Esophagus squamous epithelium (tissue), 4 donors: ENCODE measurements around the gene CYBC1.
"Not testable (repeated sequence)": the region's sequence is repeated elsewhere in the genome, so short reads cannot be mapped to it uniquely, and the experiment has no call there.

Source experiments
- POLR2A ChIP-seq, 4 donors: fragments of 450-650 bp; IDR thresholded peaks; one replicate each; pipeline ENCODE4 v1.6.1; 2017; ENCODE audit warnings: antibody characterized with exemption in 4 of 4, mild to moderate bottlenecking in 4 of 4, moderate library complexity in 3 of 4
- TF ChIP-seq, protein P1 (sequence below), 6 experiments: fragments of 450-650 bp in 4 of 6; fragments of 200-600 bp in 2 of 6; sonication (generic) in 2 of 6; IDR thresholded peaks; one replicate each; pipeline ENCODE4 v1.5.1; 2016 to 2019; ENCODE audit warnings: antibody characterized with exemption in 6 of 6, mild to moderate bottlenecking in 4 of 6, moderate library complexity in 4 of 6

DNA sequence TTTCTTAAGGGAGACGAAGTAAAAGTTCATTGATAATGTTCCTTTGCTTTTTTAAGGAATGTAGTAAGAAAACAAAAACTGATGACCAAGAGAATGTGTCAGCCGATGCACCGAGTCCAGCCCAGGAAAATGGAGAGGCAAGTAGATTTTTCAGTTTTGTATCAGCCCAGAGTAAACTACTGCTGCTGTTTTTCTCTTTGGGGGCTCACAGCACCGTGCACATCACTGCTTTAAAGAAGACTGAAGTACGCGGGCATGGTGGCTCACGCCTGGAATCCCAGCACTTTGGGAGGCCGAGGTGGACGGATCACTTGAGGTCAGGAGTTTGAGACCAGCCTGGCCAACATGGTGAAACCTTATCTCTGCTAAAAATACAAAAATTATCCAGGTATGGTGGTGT lies 9.4 kb upstream of the CYBC1 start:
- TF ChIP-seq, protein P1, sequence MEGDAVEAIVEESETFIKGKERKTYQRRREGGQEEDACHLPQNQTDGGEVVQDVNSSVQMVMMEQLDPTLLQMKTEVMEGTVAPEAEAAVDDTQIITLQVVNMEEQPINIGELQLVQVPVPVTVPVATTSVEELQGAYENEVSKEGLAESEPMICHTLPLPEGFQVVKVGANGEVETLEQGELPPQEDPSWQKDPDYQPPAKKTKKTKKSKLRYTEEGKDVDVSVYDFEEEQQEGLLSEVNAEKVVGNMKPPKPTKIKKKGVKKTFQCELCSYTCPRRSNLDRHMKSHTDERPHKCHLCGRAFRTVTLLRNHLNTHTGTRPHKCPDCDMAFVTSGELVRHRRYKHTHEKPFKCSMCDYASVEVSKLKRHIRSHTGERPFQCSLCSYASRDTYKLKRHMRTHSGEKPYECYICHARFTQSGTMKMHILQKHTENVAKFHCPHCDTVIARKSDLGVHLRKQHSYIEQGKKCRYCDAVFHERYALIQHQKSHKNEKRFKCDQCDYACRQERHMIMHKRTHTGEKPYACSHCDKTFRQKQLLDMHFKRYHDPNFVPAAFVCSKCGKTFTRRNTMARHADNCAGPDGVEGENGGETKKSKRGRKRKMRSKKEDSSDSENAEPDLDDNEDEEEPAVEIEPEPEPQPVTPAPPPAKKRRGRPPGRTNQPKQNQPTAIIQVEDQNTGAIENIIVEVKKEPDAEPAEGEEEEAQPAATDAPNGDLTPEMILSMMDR (IDR thresholded peaks at IDR 0.05): not testable (repeated sequence)
- not testable (repeated sequence) for TF ChIP-seq POLR2A (IDR thresholded peaks at IDR 0.05)
